Measurements from ENCODE around the gene STON1. TPM values are rescaled to one million over a fixed set of nuclear protein-coding genes. Genes with fewer than 3 reads are reported as not detected.
"Not testable (repeated sequence)": the region's sequence is repeated elsewhere in the genome, so short reads cannot be mapped to it uniquely, and the experiment has no call there.

STON1 gene
- total and polyA plus RNA-seq, 9 donors, result 8.8 to 12.9 (median 10.0) TPM

DNA sequence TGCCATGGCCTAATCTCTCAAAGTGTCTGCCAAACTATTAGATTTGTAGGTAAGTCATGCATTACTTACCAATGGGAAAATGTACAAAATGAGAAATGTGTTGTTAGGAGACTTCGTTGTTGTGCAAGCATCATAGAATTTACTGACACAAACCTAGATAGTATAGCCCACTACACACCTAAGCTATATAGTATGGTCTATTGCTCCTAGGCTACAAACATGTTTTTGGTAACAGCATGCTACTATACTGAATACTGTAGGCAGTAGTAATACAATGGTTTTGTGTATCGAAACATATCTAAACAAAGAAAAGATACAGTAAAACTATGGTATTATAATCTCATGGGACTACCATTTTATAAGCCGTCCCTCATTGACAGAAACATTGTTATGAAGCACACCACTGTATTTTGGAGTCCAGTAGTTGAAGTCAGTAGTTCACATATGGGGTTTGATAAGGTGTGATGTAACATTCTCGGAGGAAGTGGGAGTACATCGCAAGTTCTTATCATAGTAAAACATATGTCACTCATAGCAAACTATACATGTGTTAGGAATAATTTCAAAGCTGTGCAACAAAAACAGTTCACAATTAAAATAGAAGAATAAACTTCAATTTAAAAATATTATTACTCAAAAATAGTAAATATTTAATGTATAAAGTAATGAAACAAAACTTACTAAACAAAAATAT is 75.7 kb downstream of the STON1 start:
- Histone ChIP-seq H3K36me3 (ENCODE audit: control insufficient read depth, insufficient read depth, low read length) (peaks cover 3% of the 10 kb centered on the region), H3K9me3 (replicated peaks; ENCODE audit: control insufficient read depth, low read depth, low read length) (no peaks in the 10 kb centered on the region), H3K27me3 (ENCODE audit: control insufficient read depth, insufficient read depth, low read length) (no peaks in the 10 kb centered on the region), H3K4me3 (ENCODE audit: low read length) (no peak overlapping the region), H3K27ac (ENCODE audit: low read length) (no peak overlapping the region), H3K4me1 (ENCODE audit: control insufficient read depth, insufficient read depth, low read length) (no peaks in the 10 kb centered on the region)
- no CpG with 5 or more reads among the region's 5 CpGs for WGBS (ENCODE audit: insufficient coverage)
- DNase-seq, result no peak

GRCh38 chr2:48607307-48608014 is 77.5 kb downstream of the STON1 start:
- Histone ChIP-seq H3K36me3 (ENCODE audit: control insufficient read depth, insufficient read depth, low read length) (peaks cover 3% of the 10 kb centered on the region), H3K4me1 (ENCODE audit: control insufficient read depth, insufficient read depth, low read length) (no peaks in the 10 kb centered on the region), H3K27ac (ENCODE audit: low read length) (no peak overlapping the region), H3K4me3 (ENCODE audit: low read length) (no peak overlapping the region), H3K9me3 (replicated peaks; ENCODE audit: control insufficient read depth, low read depth, low read length) (no peaks in the 10 kb centered on the region), H3K27me3 (ENCODE audit: control insufficient read depth, insufficient read depth, low read length) (no peaks in the 10 kb centered on the region)
- 80% methylated on average over 10 of the region's 10 CpGs for WGBS (ENCODE audit: insufficient coverage)
- no peak for DNase-seq

DNA sequence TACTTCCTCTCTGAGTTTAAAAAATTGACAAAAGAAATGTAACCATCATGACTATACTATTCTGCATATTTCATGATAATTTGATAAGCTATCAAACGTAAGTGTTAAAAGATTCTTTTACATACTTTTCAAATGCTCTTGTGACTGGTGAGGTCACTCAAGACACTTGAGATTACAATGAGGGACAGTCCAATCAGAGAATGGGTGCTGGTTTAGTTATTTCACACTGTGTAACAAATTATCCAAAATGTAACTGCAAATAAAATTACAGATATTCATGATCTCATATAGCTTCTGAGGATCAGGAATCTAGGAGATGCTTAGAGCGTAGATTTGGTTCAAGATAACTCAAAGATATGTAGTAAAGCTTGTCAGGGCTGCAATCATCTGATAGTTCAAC is 83.3 kb downstream of the STON1 start:
- no peaks in the 10 kb centered on the region for H3K9me3 ChIP-seq (replicated peaks; ENCODE audit: control insufficient read depth, low read depth, low read length)
- no peak overlapping the region for H3K27ac ChIP-seq (ENCODE audit: low read length)
- H3K4me1 ChIP-seq (ENCODE audit: control insufficient read depth, insufficient read depth, low read length), result no peaks in the 10 kb centered on the region
- no peak overlapping the region for H3K4me3 ChIP-seq (ENCODE audit: low read length)
- WGBS (ENCODE audit: insufficient coverage), result no CpG with 5 or more reads among the region's 2 CpGs
- no peak for DNase-seq
- H3K36me3 ChIP-seq (ENCODE audit: control insufficient read depth, insufficient read depth, low read length), result no peaks in the 10 kb centered on the region
- no peaks in the 10 kb centered on the region for H3K27me3 ChIP-seq (ENCODE audit: control insufficient read depth, insufficient read depth, low read length)

- H3K4me3 ChIP-seq (ENCODE audit: low read length); H3K9me3 ChIP-seq (replicated peaks; ENCODE audit: control insufficient read depth, low read depth, low read length); H3K27me3 ChIP-seq (ENCODE audit: control insufficient read depth, insufficient read depth, low read length); H3K27ac ChIP-seq (ENCODE audit: low read length); H3K36me3 ChIP-seq (ENCODE audit: control insufficient read depth, insufficient read depth, low read length); H3K4me1 ChIP-seq (ENCODE audit: control insufficient read depth, insufficient read depth, low read length); DNase-seq: not testable (repeated sequence)
- WGBS (ENCODE audit: insufficient coverage), result 97% methylated on average over 24 of the region's 35 CpGs
Measured at GRCh38 chr2:48614581-48614980, 84.6 kb downstream of the STON1 start.

DNA sequence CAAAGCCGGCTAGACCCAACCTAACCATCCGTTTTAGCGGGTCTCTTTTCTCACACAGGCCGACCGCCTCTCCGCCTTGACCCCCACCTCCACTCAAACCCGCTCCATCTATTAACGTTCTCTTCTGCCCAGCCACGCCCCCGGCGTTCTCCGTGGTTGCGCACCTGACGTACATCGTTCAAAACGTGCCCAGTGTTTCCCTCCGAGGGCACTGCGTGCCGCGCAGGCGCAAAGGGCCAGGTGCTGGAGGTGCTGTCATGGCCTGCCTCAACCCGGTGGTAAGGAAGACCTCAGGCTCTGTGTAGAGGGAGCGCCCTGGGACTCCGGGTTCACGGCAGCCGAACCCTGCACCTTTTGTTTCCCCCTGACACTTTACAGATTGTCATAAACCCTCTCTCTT is 87.7 kb downstream of the STON1 start, which contains the start of gene GTF2A1L:
Gene GTF2A1L (plus strand): TSS at position 239 of the 400 bp plus-strand sequence. CDS start 19 bp downstream, at position 258.
- no peaks in the 10 kb centered on the region for H3K9me3 ChIP-seq (replicated peaks; ENCODE audit: control insufficient read depth, low read depth, low read length)
- no peaks in the 10 kb centered on the region for H3K4me1 ChIP-seq (ENCODE audit: control insufficient read depth, insufficient read depth, low read length)
- H3K27me3 ChIP-seq (ENCODE audit: control insufficient read depth, insufficient read depth, low read length), result no peaks in the 10 kb centered on the region
- no peaks in the 10 kb centered on the region for H3K36me3 ChIP-seq (ENCODE audit: control insufficient read depth, insufficient read depth, low read length)
- no peak for DNase-seq
- no peak within 1 kb of the TSS for H3K27ac ChIP-seq (ENCODE audit: low read length)
- no peak within 1 kb of the TSS for H3K4me3 ChIP-seq (ENCODE audit: low read length)
- WGBS (ENCODE audit: insufficient coverage), result 72% methylated on average over 22 of the region's 26 CpGs

GRCh38 chr2:48619526-48619925 is 89.6 kb downstream of the STON1 start:
- H3K4me3 ChIP-seq (ENCODE audit: low read length), result no peak overlapping the region
- no peaks in the 10 kb centered on the region for H3K4me1 ChIP-seq (ENCODE audit: control insufficient read depth, insufficient read depth, low read length)
- no peak for DNase-seq
- H3K27ac ChIP-seq (ENCODE audit: low read length), result no peak overlapping the region
- no peaks in the 10 kb centered on the region for H3K9me3 ChIP-seq (replicated peaks; ENCODE audit: control insufficient read depth, low read depth, low read length)
- H3K36me3 ChIP-seq (ENCODE audit: control insufficient read depth, insufficient read depth, low read length), result no peaks in the 10 kb centered on the region
- no peaks in the 10 kb centered on the region for H3K27me3 ChIP-seq (ENCODE audit: control insufficient read depth, insufficient read depth, low read length)
- WGBS (ENCODE audit: insufficient coverage), result 100% methylated on average over 1 of the region's 2 CpGs

DNA sequence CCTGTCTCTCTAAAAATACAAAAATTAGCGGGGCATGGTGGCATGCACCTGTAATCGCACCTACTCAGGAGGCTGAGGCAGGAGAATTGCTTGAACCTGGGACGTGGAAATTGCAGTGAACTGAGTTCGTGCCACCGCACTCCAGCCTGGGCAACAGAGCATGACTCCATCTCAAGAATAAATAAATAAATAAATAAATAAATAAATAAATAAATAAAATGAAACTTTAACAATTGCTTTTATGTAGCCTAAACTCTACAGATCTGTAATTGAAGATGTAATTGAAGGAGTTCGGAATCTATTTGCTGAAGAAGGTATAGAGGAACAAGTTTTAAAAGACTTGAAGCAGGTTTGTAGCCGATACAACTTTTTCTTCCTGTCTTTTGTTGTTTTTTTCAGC is 90.7 kb downstream of the STON1 start:
- Histone ChIP-seq H3K27me3 (ENCODE audit: control insufficient read depth, insufficient read depth, low read length) (no peaks in the 10 kb centered on the region), H3K4me3 (ENCODE audit: low read length) (no peak overlapping the region), H3K4me1 (ENCODE audit: control insufficient read depth, insufficient read depth, low read length) (no peaks in the 10 kb centered on the region), H3K36me3 (ENCODE audit: control insufficient read depth, insufficient read depth, low read length) (no peaks in the 10 kb centered on the region), H3K27ac (ENCODE audit: low read length) (no peak overlapping the region), H3K9me3 (replicated peaks; ENCODE audit: control insufficient read depth, low read depth, low read length) (no peaks in the 10 kb centered on the region)
- DNase-seq, result no peak
- no CpG with 5 or more reads among the region's 7 CpGs for WGBS (ENCODE audit: insufficient coverage)

DNA sequence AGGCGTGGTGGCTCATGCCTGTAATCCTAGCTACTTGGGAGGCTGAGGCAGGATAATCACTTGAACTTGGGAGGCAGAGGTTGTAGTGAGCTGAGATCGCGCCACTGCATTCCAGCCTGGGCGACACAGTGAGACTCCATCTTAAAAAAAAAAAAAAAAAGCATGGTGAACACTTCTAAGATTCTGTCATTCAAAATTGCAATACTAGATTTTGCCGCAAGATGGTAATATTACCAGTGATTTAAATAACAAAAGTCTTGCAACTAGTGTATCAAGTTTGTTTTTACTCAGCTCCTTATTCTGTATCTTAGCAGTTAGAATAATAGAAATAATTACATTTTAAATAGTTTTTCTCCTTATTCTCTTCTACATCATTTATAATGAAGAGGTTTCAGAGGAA is 92.7 kb downstream of the STON1 start:
- H3K4me3 ChIP-seq (ENCODE audit: low read length); H3K4me1 ChIP-seq (ENCODE audit: control insufficient read depth, insufficient read depth, low read length); H3K36me3 ChIP-seq (ENCODE audit: control insufficient read depth, insufficient read depth, low read length); H3K27me3 ChIP-seq (ENCODE audit: control insufficient read depth, insufficient read depth, low read length); DNase-seq; H3K9me3 ChIP-seq (replicated peaks; ENCODE audit: control insufficient read depth, low read depth, low read length); H3K27ac ChIP-seq (ENCODE audit: low read length): not testable (repeated sequence)
- WGBS (ENCODE audit: insufficient coverage), result no CpG with 5 or more reads among the region's 5 CpGs

DNA sequence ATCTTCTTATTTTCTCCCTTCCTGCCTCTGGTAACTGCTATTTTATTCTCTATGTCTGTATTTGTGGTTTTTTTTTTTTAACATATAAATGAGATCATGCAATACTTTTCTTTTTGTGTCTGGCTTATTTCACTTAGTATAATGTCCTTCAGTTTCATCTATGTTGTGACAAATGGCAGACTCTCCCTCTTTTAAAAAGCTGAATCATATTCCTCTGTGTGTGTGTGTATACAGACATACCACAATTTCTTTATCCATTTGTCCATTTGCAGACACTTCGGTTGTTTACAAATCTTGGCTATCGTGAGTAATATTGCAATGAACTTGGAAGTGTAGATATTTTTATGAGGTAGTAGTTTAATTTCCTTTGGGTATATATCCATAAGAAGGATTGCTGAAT is 94.7 kb downstream of the STON1 start:
- H3K36me3 ChIP-seq (ENCODE audit: control insufficient read depth, insufficient read depth, low read length), result no peaks in the 10 kb centered on the region
- no peak for DNase-seq
- H3K27ac ChIP-seq (ENCODE audit: low read length), result no peak overlapping the region
- WGBS (ENCODE audit: insufficient coverage), result no CpG with 5 or more reads among the region's 2 CpGs
- no peaks in the 10 kb centered on the region for H3K4me1 ChIP-seq (ENCODE audit: control insufficient read depth, insufficient read depth, low read length)
- peaks cover 2% of the 10 kb centered on the region for H3K9me3 ChIP-seq (replicated peaks; ENCODE audit: control insufficient read depth, low read depth, low read length)
- no peak overlapping the region for H3K4me3 ChIP-seq (ENCODE audit: low read length)
- H3K27me3 ChIP-seq (ENCODE audit: control insufficient read depth, insufficient read depth, low read length), result no peaks in the 10 kb centered on the region

GRCh38 chr2:48626047-48626446 is 96.1 kb downstream of the STON1 start:
- Histone ChIP-seq H3K9me3 (replicated peaks; ENCODE audit: control insufficient read depth, low read depth, low read length) (peaks cover 2% of the 10 kb centered on the region), H3K36me3 (ENCODE audit: control insufficient read depth, insufficient read depth, low read length) (no peaks in the 10 kb centered on the region), H3K27me3 (ENCODE audit: control insufficient read depth, insufficient read depth, low read length) (no peaks in the 10 kb centered on the region), H3K4me1 (ENCODE audit: control insufficient read depth, insufficient read depth, low read length) (no peaks in the 10 kb centered on the region), H3K4me3 (ENCODE audit: low read length) (no peak overlapping the region), H3K27ac (ENCODE audit: low read length) (no peak overlapping the region)
- DNase-seq, result no peak

Data from muscle of leg (tissue), 11 donors.